ENCODE data around the gene FBF1.
"Not testable (repeated sequence)": the region's sequence is repeated elsewhere in the genome, so short reads cannot be mapped to it uniquely, and the experiment has no call there.

FBF1 gene
- total RNA-seq: 4.2 to 17.2 (median 14.1) reads per million in 3 experiments

DNA sequence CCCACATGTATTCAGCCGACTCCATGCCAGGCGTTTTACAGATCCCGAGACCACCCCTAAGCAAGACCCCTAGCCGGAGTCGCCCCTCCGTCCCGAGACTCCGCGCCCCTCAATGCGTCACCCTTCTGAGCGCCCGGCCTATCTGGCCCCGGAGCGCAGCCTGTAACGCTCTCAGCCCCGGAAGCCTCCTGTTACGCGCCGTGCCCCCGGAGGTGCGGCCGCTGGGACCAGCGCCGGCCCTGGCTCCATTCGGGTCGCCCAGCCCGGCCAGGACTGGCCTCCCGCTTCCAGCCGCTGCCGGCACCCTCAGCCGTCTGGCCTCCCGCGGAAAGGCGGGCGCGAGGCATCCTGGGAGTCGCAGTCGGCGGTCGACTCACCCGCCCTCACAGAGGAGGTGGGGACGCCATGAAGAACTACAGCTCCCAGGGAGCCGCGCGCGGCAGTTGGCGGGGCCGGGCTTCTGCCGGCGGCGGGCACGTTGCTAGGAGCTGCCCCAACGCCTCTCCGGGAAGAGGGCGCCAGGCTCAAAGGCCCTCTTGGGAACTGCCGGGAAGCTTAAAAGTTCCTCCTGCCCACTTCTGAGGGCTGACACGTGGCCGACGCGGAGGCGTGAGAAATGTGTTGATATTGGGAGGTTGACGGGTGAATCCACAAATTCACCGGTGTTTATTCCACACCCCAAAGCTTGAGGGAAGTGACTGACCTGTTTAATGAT lies at the start of gene FBF1:
Gene FBF1 (minus strand): TSS at position 316 of the 715 bp plus-strand sequence. CDS start 2,893 bp downstream, outside the sequence.
- DNase-seq: peak; percentile 83

DNA sequence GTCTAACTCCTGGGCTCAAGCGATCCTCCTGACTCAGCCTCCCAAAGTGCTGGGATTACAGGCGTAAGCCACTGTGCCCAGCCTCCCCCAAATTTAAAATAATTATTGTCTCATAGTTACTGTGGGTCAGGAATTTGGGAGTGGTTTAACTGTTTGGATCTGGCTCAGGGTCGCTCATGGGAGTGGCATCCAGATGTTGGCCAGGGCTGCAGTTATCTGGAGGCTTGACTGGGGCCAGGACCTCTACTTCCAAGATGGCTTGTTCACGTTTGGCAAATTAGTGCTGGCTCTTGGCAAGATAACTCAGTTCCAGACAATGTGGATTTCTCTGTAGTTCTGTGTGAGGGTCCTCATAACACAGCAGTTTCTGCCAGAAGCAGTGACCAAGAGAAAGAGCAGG lies 46.2 kb upstream of the FBF1 start:
- no peak for DNase-seq

DNA sequence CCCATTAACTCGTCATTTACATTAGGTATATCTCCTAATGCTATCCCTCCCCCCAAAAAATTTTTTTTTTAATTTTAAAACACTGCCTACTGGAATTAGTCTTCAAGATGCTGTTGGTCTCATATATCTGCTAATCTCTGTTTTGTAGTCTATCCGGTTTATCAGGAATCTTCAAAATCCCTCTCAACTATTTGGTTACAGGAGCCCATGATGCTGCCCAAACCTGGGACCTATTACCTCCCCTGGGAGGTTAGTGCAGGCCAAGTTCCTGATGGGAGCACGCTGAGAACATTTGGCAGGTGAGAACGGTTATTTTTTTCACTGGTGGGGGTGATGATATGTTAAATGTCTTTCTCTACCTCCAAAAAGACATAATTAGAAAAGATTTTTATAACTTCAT lies 45.1 kb upstream of the FBF1 start:
- no peak for DNase-seq

- DNase-seq: no peak
Observed at GRCh38 chr17:75983501-75984181, 42.8 kb upstream of the FBF1 start.

GRCh38 chr17:75981019-75981615 lies 40.3 kb upstream of the FBF1 start:
- no peak for DNase-seq

DNA sequence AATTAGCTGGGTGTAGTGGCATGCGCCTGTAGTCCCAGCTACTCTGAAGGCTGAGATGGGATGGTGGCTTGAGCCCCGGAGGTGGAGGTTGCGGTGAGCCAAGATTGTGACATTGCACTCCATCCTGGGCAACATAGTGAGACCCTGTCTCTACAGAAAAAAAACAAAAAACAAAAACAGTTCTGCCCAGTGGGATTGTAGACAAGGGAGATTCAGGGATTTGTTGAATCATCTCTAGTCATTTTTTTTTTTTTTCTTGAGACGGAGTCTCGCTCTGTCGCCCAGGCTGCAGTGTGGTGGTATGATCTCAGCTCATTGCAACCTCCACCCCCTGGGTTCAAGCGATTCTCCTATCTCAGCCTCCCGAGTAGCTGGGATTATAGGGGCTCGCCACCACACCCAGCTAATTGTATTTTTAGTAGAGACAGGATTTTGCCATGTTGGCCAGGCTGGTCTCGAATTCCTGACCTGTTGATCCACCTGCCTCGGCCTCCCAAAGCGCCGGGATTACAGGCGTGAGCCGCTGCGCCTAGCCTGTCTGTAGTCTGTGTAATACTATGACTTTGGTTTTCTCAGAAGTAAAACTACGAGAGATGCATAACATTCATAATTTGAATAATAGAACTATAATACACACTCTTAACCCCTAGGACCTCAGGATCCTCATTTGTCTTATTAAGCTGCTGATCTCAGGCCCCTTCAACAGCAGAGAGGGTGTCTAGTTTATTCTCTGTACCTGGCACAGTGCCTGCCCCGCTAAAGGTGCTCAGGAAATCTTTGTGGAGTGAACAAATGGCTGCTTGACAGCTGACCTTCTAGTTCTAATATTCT lies 39.6 kb upstream of the FBF1 start:
- DNase-seq: no peak

DNA sequence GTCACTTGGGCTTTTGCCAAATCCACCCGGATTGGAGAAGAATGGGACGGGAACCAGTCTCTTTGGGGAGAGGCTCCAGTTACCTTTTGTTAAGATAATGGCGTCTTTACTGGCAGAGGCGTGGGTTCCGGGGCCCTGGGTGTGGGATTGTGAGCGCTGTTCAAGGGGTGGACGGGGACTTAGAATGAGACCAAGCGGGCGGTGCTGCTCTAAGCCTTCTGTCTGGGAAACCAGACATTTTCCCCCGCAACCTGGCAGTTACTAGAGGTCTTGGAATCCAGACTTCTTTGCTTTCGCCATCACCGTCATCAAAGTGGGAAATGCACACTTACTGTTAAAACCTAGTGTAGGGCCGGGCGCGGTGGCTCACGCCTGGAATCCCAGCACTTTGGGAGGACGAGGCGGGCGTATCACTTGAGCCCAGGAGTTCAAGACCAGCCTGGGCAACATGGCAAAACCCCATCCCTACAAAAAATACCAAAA lies 38.9 kb upstream of the FBF1 start:
- DNase-seq: no peak

GRCh38 chr17:75978938-75979704 lies 38.3 kb upstream of the FBF1 start, which contains the start of the genes ACOX1 and TEN1:
TSS of gene ACOX1 (minus strand) at chr17:75979166. CDS start at chr17:75979073, 93 bp downstream.
TSS of gene TEN1 (plus strand) at chr17:75979240. CDS start at chr17:75986193, 6,953 bp downstream.
- peak; percentile 93 for DNase-seq

DNA sequence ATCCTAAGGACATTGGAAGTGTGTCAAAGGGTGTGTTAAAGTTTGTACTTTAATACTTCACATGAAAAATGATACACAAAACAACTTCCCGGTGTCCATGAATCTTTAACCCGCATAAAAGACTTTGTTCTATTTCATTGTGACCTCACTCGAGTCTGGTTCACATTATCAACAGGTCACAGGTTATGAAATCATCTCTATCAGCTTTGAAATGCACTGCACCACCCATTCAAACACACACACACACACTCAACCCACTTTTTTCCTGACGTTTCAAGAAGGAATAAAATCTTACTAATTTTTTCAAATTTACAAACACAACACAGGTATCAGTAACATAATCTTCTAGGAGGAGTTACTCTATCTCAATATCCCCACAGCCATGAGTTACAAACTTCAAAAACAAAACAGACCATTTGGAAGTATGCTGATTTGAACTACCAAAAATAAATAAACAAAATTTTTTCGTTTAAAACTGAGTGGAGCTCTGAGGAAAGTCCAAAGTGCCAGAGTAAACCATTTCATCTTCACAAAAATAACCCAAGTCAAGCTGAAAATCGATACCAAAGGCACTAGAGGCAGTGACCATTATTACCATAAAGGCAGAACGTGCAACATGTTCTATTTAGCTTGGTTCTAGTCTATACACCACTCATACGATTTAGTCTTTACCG lies 35.5 kb upstream of the FBF1 start:
- DNase-seq: no peak

- DNase-seq: no peak
Observed at GRCh38 chr17:75975757-75976174, 34.9 kb upstream of the FBF1 start.

- not testable (repeated sequence) for DNase-seq
Observed at GRCh38 chr17:75975187-75975586, 34.3 kb upstream of the FBF1 start.

DNA sequence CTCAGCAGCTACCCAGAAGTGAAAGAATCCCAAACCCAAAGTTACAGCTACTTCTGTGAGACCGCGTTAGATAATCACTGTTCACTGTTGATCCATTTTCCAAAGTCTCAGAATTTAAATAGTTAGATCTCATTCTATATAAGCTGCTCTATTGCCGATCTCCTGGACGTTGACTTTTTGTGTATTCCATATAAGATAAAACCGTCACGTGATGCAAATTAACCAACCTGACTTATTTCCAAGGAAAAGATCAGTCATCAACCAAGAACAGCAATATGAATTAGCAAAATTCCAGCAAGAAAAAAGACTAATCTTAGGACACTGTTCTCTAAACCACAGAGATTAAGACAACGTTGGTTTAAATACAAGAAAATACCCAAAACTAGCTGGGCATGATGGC lies 29.8 kb upstream of the FBF1 start:
- no peak for DNase-seq

DNA sequence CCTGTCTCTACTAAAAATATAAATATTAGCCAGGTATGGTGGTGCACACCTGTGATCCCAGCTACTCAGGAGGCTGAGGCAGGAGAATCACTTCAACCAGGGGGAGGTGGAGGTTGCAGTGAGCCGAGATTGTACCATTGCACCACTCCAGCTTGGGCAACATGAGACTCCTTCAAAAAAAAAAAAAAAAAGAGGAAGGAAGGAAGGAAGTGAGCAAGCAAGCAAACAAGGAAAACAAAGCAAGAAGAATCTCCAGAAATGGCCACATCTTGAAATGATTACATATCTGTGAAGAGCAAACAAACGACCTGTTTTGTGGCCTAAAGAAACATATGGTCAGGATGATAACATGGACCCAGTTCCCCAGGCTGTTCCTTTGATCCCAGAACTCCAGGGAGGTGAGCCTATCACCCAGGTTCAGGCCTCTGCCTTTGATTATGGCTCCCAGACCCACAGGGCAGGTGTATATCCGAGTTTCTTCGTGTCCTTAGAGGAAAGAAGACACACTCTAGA lies 29.2 kb upstream of the FBF1 start:
- no peak for DNase-seq

- not testable (repeated sequence) for DNase-seq
Observed at GRCh38 chr17:75969044-75969443, 28.2 kb upstream of the FBF1 start.

DNA sequence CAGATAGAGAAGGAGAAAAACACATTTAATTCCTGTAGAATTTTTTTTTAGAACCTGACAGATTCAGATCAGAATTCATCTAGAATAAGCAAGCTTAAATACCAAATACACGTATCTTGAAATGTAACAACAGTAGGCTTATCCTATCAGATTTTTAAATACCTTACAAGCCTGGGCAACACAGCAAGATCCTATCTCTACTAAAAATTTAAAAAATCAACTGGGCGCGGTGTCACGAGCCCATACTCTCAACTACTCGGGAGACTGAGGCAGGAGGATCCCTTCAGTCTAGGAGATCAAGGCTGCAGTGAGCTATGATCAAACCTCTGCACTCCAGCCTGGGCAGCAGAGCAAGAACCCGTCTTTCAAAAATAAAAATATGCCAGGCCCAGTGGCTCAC lies 24.6 kb upstream of the FBF1 start:
- no peak for DNase-seq

DNA sequence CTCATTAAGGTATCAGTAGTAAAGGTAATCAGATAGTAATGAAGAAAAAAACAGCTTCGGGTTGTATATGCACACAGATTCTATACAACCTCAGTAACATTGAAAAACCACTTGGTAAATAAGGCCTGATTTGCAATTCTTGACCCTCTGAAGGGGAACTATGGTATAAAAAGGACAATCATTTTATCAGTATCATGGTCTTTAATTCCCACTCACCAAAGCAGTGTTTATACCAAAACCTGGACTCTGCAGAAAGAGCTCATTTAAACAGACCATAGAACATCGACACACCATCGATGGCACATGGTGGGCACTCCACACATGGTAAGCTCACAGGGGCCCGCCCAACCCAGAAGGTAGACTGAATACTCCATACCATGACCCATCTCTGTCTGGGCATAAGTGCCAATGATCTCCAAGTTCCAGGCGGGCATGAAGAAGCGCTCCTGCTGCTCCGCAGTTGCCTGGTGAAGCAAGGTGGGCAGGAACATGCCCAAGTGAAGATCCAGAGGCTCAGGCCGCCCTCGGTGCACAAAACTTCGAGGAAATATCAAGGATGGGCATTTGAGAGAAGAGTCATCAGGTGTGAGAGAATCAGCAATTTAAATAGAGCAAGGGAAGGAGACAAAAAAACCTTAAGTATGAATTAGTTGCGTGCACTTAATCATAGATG lies 19.1 kb upstream of the FBF1 start:
- no peak for DNase-seq

DNA sequence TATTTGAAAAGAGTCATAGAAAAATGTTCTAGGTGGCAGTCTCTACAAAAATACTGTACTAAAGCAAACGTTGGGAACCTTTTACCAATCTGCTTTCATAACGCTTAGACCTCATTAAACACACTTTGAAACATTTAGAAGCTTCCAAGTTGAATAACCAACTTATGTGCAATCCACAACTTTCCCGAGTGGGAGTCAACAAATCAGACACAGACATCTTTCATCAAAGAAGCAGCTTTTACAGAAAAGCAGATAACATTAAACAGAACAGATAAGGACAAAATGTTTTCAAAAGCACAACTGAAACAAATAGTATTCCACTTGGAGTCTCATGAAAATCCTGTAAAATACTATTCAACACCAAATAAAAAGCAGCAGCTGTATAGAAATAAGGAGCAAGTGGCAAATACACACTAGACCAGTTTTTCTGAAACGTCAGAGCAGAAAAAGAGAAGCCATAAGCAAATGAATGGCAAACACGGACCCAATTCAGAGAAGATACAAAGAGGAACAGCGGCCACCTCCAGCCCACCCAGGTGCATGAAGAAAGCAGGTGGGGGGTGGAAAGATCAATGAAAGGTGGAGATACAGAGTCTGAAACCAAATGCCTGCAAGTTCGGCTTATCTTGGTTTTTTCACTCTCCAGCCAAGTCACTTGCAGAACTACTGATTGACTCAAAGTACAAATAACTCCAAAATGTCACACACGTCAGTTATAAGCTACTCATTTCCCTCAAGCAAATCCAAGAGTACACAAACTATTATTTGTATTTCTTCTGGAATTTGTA lies 18.4 kb upstream of the FBF1 start:
- DNase-seq: no peak

GRCh38 chr17:75950855-75951554 lies 10.2 kb upstream of the FBF1 start:
- no peak for DNase-seq

- no peak for DNase-seq
Observed at GRCh38 chr17:75950421-75950820, 9.6 kb upstream of the FBF1 start.
